Effector memory CD4-positive, alpha-beta T cell (primary cell): Measurements from ENCODE around the gene FIGNL2.
"Not testable (repeated sequence)": the region's sequence is repeated elsewhere in the genome, so short reads cannot be mapped to it uniquely, and the experiment has no call there.

Experiments used
- DNase-seq, 3 donors: peaks; one replicate each; pipeline ENCODE4 v3.0.0-alpha.2; 2020
- H3K27ac ChIP-seq: 2 replicates; pipeline ENCODE4 v1.7.0; 2013; ENCODE audit warnings: mild to moderate bottlenecking, low read length, moderate library complexity; ENCODE audit not compliant: insufficient read depth, poor library complexity, severe bottlenecking
- H3K27me3 ChIP-seq: replicated peaks from 2 replicates; pipeline ENCODE4 v1.7.0; 2013; ENCODE audit warnings: mild to moderate bottlenecking, low read length; ENCODE audit not compliant: insufficient read depth, control insufficient read depth, poor library complexity, severe bottlenecking
- H3K36me3 ChIP-seq: 2 replicates; pipeline ENCODE4 v1.7.0; 2013; ENCODE audit warnings: mild to moderate bottlenecking, low read length, moderate library complexity; ENCODE audit not compliant: control insufficient read depth, insufficient read depth
- H3K4me1 ChIP-seq: 2 replicates; pipeline ENCODE4 v1.7.0; 2013; ENCODE audit warnings: low read length, mild to moderate bottlenecking; ENCODE audit not compliant: control insufficient read depth, insufficient read depth, poor library complexity, severe bottlenecking
- H3K4me3 ChIP-seq: 2 replicates; pipeline ENCODE4 v1.7.0; 2013; ENCODE audit warnings: low read length, low read depth, mild to moderate bottlenecking; ENCODE audit not compliant: insufficient read depth, poor library complexity, severe bottlenecking
- H3K9me3 ChIP-seq: 2 replicates; pipeline ENCODE4 v1.7.0; 2013; ENCODE audit warnings: mild to moderate bottlenecking, low read length, moderate library complexity; ENCODE audit not compliant: control insufficient read depth

Gene FIGNL2

DNA sequence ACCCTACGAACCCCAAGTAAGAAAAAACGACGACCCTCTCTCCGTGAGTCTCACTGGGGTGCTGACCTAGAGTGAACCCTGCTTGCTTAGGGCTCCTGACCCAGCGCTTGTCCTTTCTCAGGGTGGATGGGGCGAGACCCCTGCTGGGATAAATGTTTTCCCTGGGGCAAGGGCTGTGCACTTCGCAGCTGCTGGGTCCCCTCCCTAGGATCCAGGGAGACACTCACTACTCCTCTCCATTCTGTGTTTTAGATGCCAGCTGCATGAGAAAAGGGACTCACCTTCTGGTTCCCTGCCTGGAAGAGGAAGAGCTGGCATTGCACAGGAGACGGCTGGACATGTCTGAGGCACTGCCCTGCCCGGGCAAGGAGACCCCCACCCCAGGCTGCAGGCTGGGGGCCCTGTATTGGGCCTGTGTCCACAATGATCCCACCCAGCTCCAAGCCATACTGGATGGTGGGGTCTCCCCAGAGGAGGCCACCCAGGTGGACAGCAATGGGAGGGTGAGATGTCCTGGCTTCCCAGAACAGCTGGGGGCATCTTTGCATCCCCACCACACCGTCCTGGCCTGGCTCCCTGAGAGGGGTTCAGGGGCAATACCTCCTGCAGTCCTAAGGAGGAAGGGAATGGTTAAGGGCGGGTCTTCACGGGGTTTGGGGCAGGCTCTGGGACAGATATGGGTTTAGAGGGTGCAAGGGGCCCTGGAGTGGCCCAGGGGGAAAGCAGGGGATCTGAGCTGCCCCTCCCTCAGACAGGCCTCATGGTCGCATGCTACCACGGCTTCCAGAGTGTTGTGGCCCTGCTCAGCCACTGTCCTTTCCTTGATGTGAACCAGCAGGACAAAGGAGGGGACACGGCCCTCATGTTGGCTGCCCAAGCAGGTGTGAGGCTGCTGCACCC lies 40.0 kb upstream of the FIGNL2 start:
- DNase-seq = no peak
- Histone ChIP-seq H3K27ac (no peak overlapping the region), H3K4me3 (no peak overlapping the region), H3K36me3 (no peaks in the 10 kb centered on the region), H3K27me3 (no peaks in the 10 kb centered on the region), H3K4me1 (no peaks in the 10 kb centered on the region), H3K9me3 (no peaks in the 10 kb centered on the region)

DNA sequence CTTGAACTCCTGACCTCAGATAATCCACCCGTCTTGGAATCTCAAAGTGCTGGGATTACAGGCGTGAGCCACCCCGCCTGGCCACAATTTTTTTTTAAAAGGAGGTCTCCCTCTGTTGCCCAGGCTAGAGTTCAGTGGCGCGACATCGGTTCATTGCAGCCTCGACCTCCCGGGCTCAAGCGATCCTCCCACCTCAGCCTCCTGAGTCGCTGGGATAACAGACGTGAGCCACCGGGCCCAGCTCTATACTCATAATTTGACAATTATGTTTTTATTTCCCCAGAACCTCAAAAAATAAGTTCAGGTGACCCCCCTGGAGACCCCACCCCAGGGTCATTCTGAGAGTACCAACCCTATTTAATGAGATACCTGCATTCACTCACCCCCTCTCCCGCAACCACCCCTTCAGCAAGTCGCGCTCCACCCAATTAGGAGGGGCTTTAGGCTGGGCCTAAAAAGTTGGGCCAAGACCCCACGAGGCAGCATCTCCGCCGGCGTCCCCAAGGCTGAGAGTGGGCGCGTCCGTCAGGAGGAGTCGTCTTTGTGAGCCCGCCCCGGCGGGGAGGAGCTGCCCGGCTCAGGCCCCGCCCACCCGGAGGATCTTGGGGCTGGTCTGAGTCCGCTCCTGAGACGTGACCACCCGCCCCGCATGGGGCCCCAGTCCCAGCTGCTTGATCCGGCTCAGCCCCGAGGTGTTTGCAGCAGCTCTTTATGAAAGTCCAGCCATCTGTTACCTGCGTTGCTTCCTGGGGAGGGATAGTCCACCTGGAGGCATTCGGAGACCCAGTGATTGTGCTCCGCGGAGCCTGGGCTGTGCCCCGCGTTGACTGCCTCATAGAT lies 39.2 kb upstream of the FIGNL2 start, which contains the start of gene ANKRD33:
Gene ANKRD33, plus strand, starts transcription at position 628 of the 840 bp plus-strand sequence. Its CDS starts 84 bp downstream, at position 712.
- no peak within 1 kb of the TSS for H3K4me3 ChIP-seq

DNA sequence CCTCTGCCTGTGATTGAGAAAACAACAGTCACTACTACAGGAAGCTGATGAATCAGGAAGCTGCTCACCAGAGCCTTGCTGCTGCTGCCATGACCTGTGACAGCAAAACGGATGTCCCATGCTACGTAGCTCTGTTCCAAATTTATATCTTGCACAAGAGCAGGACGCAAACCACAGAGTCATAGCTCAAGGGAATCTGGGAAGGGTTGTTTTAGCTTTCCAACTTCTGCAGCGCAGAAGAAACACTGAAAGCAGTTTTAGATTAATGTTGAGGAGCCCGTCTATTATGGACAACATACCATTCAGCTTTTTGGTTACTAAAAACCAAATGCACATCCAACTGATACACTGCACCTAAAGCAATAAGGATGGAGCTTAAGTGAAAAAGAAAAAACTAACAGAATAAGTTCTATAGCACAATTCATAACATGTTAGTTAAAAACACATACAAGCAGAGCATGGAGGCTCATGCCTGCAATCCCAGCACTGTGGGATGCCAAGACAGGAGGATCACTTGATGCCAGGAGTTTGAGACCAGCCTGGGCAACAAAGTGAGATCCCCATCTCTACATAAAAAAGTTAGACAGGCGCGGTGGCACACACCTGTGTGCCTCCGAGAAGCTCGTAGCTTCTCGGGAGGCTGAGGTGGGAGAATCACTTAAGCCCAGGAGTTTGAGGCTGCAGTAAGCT lies 37.6 kb upstream of the FIGNL2 start:
- H3K4me3 ChIP-seq = no peak overlapping the region
- no peak overlapping the region for H3K27ac ChIP-seq
- DNase-seq = peak in 1 of 3 donors; percentile 11

More for the DNA sequence above, 39.2 kb upstream of the FIGNL2 start, which contains the start of gene ANKRD33:
- Histone ChIP-seq H3K9me3 (no peaks in the 10 kb centered on the region), H3K27me3 (no peaks in the 10 kb centered on the region), H3K27ac (no peak within 1 kb of the TSS), H3K4me1 (no peaks in the 10 kb centered on the region), H3K36me3 (no peaks in the 10 kb centered on the region)
- DNase-seq = no peak

DNA sequence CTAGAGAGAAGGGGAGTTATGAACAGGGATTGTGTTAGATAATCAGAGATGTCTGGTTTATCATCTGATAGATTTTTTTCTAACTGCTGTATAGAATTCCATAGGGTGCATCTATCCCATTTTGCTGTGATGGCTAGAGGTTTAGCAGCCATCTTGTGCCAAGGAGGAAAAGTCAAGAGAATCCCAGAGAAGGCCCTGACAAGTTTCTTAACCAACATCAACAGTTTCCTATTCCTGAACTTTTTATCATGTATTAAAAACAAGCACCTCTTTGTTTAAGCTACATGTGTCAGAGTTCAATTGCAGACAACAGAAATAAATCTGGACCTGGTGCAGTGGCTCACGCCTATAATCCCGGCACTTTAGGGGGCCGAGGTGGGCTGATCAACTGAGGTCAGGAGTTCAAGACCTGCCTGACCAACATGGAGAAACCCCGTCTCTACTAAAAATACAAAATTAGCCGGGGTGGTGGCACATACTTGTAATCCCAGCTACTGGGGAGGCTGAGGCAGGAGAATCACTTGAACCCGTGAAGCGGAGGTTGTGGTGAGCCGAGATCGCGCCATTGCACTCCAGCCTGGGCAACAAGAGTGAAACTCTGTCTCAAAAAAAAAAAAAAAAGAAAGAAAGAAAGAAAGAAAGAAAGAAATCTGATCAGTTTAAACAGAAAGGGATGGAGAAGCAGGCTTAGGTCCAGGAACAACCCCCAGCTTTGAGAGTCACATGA lies 36.9 kb upstream of the FIGNL2 start:
- not testable (repeated sequence) for H3K9me3 ChIP-seq, H3K4me3 ChIP-seq, H3K4me1 ChIP-seq, H3K27me3 ChIP-seq, DNase-seq, H3K27ac ChIP-seq, H3K36me3 ChIP-seq

More for the DNA sequence above, 37.6 kb upstream of the FIGNL2 start:
- H3K27me3 ChIP-seq = no peaks in the 10 kb centered on the region
- no peaks in the 10 kb centered on the region for H3K9me3 ChIP-seq
- H3K4me1 ChIP-seq = no peaks in the 10 kb centered on the region
- no peaks in the 10 kb centered on the region for H3K36me3 ChIP-seq

DNA sequence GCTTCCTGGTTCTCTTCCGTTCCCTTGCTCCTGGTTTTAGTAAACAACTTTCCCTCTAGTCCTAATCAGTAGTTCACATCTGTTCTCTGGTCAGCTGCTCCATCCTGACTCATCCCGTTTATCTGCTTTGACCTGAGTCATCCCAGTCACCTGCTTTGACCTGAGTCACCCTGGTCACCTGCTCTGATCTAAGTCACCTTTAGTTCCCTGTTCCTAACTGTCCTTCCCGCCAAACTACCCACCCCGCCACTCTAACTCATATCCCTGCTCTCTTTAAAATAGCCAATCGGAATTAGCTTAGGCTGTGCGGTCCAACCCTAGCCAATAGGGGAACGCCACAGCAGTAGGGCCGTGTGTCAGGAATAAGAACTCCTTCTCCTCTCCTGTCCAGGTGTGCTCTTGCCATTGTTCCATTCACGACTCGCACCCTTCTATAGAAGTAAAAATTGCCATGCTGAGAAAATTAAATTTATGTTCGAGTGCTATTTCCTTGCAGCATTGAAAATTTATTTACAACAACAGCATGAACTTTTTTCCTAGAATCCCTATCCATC lies 36.2 kb upstream of the FIGNL2 start:
- Histone ChIP-seq H3K27me3 (no peaks in the 10 kb centered on the region), H3K27ac (no peak overlapping the region), H3K36me3 (no peaks in the 10 kb centered on the region), H3K4me3 (no peak overlapping the region), H3K9me3 (no peaks in the 10 kb centered on the region), H3K4me1 (no peaks in the 10 kb centered on the region)
- no peak for DNase-seq

DNA sequence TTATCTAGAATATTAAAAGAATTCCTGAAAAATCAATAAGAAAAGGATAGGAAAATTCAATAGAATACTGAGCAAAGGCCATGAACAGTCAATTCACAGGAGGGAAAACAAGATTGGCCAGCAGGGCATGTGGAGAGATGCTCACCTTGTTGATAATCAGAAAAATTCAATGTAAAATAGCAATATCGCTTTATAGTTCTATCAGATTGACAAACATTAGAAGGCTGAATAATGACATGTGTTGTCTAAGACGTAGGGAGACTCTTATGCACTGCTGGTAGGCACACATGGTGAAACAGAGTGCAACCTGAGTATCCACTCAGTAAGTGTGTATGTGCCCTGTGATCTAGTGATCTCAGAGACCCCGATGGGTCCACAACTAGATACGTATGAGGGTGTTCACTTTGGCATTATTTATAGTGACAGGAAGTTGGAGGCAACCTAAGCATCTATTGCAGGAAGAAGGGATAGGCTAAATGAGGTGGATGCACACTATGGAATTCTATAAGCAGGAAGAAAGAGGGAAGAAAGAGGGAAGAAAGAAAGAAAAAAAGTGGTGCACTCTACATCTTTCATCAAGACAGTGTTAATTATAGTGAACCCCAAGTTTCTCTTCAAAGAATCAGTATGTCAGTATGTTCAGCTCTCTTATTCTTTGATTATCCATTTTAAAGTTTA lies 35.6 kb upstream of the FIGNL2 start:
- Histone ChIP-seq H3K4me1 (no peaks in the 10 kb centered on the region), H3K9me3 (no peaks in the 10 kb centered on the region), H3K4me3 (no peak overlapping the region), H3K36me3 (no peaks in the 10 kb centered on the region), H3K27ac (no peak overlapping the region), H3K27me3 (no peaks in the 10 kb centered on the region)
- no peak for DNase-seq

DNA sequence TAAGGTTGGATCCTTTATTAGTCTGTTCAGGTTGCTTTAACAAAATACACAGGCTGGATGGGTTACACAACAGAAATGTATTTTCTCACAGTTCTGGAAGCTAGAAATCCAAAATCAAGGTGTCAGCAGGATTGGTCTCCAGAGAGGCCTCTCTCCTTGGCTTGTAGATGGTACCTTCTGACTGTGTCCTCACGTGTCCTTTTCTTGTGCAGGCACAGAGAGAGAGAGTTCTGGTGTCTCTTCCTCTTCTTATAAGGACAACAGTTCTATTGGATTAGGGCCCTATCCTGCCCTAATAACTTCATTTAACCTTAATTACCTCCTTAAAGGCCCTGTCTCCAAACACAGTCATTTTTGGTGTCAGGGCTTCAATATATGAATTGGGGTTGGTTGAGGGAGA lies 34.8 kb upstream of the FIGNL2 start:
- Histone ChIP-seq H3K4me3 (no peak overlapping the region), H3K36me3 (no peaks in the 10 kb centered on the region), H3K4me1 (no peaks in the 10 kb centered on the region), H3K9me3 (no peaks in the 10 kb centered on the region), H3K27ac (no peak overlapping the region), H3K27me3 (no peaks in the 10 kb centered on the region)
- no peak for DNase-seq

DNA sequence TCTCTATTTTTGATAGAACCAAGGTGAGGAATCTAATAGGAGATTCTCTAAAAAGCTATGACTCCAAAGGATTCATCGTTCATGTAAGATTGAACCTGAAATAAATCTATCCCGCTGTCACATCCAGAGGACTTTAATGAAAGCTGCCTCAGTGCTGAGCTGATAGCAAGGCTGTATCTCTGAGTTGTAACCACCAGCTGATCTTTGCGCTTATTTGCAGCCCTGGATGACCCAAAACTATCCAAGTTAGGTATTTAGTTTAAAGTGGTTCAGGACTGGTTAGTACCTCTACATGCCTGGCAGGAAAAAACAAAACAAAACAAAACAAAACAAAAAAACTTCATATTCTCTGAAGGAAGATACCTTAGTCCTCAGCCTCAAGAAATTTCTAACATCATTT lies 30.6 kb upstream of the FIGNL2 start:
- Histone ChIP-seq H3K36me3 (no peaks in the 10 kb centered on the region), H3K9me3 (no peaks in the 10 kb centered on the region), H3K4me3 (no peak overlapping the region), H3K27ac (no peak overlapping the region), H3K27me3 (no peaks in the 10 kb centered on the region), H3K4me1 (no peaks in the 10 kb centered on the region)
- no peak for DNase-seq

DNA sequence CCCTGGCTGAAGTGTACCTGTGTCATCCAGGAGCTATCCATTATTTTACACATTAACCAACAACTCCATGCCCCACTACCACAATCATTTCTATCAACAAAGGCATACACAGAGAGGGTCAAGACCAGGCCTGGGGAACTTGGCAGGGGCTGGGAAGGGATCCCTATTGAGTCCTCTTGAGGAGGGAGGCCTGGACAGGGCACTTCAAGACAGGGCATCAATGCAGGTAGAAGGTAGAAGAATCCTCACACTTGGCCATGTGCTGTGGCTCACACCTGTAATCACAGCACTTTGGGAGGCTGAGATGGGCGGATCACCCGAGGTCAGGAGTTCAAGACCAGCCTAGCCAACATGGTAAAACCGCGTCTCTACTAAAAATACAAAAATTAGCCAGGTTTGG lies 26.0 kb upstream of the FIGNL2 start:
- no peak for DNase-seq
- H3K27me3 ChIP-seq = no peaks in the 10 kb centered on the region
- H3K36me3 ChIP-seq = no peaks in the 10 kb centered on the region
- H3K9me3 ChIP-seq = no peaks in the 10 kb centered on the region
- H3K4me1 ChIP-seq = no peaks in the 10 kb centered on the region
- H3K27ac ChIP-seq = no peak overlapping the region
- H3K4me3 ChIP-seq = no peak overlapping the region
